Measurements from ENCODE around the gene AP5S1.

The AP5S1 gene

GRCh38 chr20:3876676-3877075 lies 56.3 kb downstream of the AP5S1 start:
- DNase-seq (ENCODE audit: low spot score), result no peak
